Esophagus squamous epithelium (tissue), 4 donors: Measurements from ENCODE around the gene PLPP7.

Experiments used
- POLR2A ChIP-seq, 4 donors: fragments of 450-650 bp; IDR thresholded peaks; one replicate each; pipeline ENCODE4 v1.6.1; 2017; ENCODE audit warnings: antibody characterized with exemption in 4 of 4, mild to moderate bottlenecking in 4 of 4, moderate library complexity in 3 of 4
- TF ChIP-seq, protein P1 (sequence below), 6 experiments: fragments of 450-650 bp in 4 of 6; fragments of 200-600 bp in 2 of 6; sonication (generic) in 2 of 6; IDR thresholded peaks; one replicate each; pipeline ENCODE4 v1.5.1; 2016 to 2019; ENCODE audit warnings: antibody characterized with exemption in 6 of 6, mild to moderate bottlenecking in 4 of 6, moderate library complexity in 4 of 6

DNA sequence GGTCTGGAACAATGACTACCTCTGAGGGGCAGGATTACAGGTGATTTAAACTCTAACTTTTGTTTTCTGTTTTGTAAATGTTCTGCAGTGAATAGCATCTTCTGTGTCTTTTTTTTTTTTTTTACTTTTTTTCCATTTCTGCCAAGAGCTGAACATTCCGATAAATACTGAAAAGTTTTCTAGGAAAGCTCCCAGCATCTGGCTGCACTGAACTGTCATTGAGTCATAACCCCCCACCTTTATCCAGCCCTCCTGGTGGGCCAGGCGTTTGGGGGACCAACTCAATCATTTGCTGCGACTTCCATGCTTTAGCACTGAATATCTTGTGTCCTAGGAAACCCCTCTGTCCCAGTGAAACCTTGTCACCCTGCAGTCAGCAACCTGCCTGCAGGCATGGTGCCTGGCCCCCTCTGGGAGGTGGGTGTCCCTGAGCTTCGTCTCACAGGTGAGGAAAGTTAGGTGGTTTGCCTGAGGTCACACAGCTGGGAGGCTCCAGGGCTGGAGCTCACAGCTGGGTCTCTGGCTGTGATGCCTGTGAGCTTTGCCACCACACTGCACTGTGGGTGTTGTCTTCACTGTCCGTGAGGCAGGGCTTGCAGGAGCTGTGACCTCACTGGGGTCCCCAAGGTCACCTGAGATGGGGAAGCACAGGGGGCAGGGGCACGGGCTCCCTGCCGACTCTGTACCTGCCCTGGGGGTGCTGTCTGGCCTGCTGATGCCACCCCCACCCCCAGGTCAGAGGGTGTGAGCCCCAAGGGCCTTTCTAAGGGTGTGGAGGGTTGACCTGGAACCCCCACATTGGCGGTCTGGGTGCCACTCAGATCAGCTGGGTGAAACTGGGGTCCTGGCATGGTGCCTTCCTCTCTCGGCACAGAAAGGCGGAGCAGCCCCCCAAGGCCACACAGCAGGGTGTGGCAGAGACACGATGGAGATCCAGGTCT is 14.1 kb downstream of the PLPP7 start:
- TF ChIP-seq, protein P1, sequence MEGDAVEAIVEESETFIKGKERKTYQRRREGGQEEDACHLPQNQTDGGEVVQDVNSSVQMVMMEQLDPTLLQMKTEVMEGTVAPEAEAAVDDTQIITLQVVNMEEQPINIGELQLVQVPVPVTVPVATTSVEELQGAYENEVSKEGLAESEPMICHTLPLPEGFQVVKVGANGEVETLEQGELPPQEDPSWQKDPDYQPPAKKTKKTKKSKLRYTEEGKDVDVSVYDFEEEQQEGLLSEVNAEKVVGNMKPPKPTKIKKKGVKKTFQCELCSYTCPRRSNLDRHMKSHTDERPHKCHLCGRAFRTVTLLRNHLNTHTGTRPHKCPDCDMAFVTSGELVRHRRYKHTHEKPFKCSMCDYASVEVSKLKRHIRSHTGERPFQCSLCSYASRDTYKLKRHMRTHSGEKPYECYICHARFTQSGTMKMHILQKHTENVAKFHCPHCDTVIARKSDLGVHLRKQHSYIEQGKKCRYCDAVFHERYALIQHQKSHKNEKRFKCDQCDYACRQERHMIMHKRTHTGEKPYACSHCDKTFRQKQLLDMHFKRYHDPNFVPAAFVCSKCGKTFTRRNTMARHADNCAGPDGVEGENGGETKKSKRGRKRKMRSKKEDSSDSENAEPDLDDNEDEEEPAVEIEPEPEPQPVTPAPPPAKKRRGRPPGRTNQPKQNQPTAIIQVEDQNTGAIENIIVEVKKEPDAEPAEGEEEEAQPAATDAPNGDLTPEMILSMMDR (IDR thresholded peaks at IDR 0.05): no peak
- TF ChIP-seq POLR2A (IDR thresholded peaks at IDR 0.05): no peak
